HG03175 (cell line): Measurements from ENCODE around the gene PSMB7.

Experiments
- ATAC-seq: cut with Tn5 transposase; IDR thresholded peaks from one replicate; pipeline ENCODE4 v1.9.1; 2021; ENCODE audit warnings: mild to moderate bottlenecking, moderate library complexity; ENCODE audit not compliant: unreplicated experiment

PSMB7 gene

GRCh38 chr9:124330011-124330697 lies 85.1 kb downstream of the PSMB7 start:
- ATAC-seq: no peak

- no peak for ATAC-seq
Observed at GRCh38 chr9:124329206-124329792, 85.9 kb downstream of the PSMB7 start.

- no peak for ATAC-seq
Observed at GRCh38 chr9:124328285-124328684, 87.0 kb downstream of the PSMB7 start.

- ATAC-seq: no peak
Observed at GRCh38 chr9:124327491-124327890, 87.8 kb downstream of the PSMB7 start.

GRCh38 chr9:124326378-124326777 lies 88.9 kb downstream of the PSMB7 start:
- no peak for ATAC-seq

- ATAC-seq: no peak
Observed at GRCh38 chr9:124325816-124326215, 89.4 kb downstream of the PSMB7 start.

GRCh38 chr9:124323904-124324303 lies 91.3 kb downstream of the PSMB7 start:
- ATAC-seq: no peak

GRCh38 chr9:124322618-124323432 lies 92.4 kb downstream of the PSMB7 start:
- ATAC-seq: no peak

- no peak for ATAC-seq
Observed at GRCh38 chr9:124321935-124322334, 93.3 kb downstream of the PSMB7 start.

GRCh38 chr9:124321416-124321815 lies 93.8 kb downstream of the PSMB7 start:
- ATAC-seq: no peak

- no peak for ATAC-seq
Observed at GRCh38 chr9:124320062-124320973, 94.9 kb downstream of the PSMB7 start.

GRCh38 chr9:124315882-124316281 lies 99.4 kb downstream of the PSMB7 start:
- ATAC-seq: no peak

GRCh38 chr9:124313940-124314339 lies 101.3 kb downstream of the PSMB7 start:
- no peak for ATAC-seq

- no peak for ATAC-seq
Observed at GRCh38 chr9:124312290-124313265, 102.7 kb downstream of the PSMB7 start.

- no peak for ATAC-seq
Observed at GRCh38 chr9:124311283-124311682, 104.0 kb downstream of the PSMB7 start.

- no peak for ATAC-seq
Observed at GRCh38 chr9:124309667-124310084, 105.6 kb downstream of the PSMB7 start.

- ATAC-seq: no peak
Observed at GRCh38 chr9:124308606-124309491, 106.4 kb downstream of the PSMB7 start.

- ATAC-seq: no peak
Observed at GRCh38 chr9:124307379-124308030, 107.7 kb downstream of the PSMB7 start.
